AG04449 (cell line): ENCODE results near the gene CNTNAP2.

ENCODE experiments used
- CTCF ChIA-PET: fragments of 350-600 bp; formaldehyde crosslinking; extraction: SDS; loops from one replicate; lab custom pipeline; 2021; ENCODE audit warnings: antibody characterized with exemption; lab: Yijun Ruan, JAX
- POLR2A ChIA-PET: fragments of 400-600, 350-600 bp; formaldehyde crosslinking; extraction: SDS; loops from one replicate; lab custom pipeline; 2020; ENCODE audit warnings: antibody characterized with exemption, inconsistent platforms; lab: Yijun Ruan, JAX
- DNase-seq: peaks from one replicate; pipeline ENCODE4 v3.0.0-alpha.2; 2010; ENCODE audit warnings: low read depth, low spot score
- H3K4me3 ChIP-seq: 2 replicates; pipeline ENCODE4 v1.5.1; 2011; ENCODE audit warnings: low read depth, mild to moderate bottlenecking, control low read depth, low read length
- CTCF ChIP-seq: IDR thresholded peaks from one replicate; pipeline ENCODE4 v1.5.1; 2011; ENCODE audit warnings: mild to moderate bottlenecking, moderate library complexity, low read length, control low read depth, inconsistent platforms; ENCODE audit not compliant: insufficient read depth; ENCODE audit errors: missing control alignments

Gene CNTNAP2

GRCh38 chr7:148436135-148436534 is 2319.5 kb downstream of the CNTNAP2 start:
- DNase-seq, result no peak
- ChIA-PET CTCF (no interaction called here), POLR2A (no interaction called here)
- no peak overlapping the region for H3K4me3 ChIP-seq
- no peak for TF ChIP-seq CTCF

DNA sequence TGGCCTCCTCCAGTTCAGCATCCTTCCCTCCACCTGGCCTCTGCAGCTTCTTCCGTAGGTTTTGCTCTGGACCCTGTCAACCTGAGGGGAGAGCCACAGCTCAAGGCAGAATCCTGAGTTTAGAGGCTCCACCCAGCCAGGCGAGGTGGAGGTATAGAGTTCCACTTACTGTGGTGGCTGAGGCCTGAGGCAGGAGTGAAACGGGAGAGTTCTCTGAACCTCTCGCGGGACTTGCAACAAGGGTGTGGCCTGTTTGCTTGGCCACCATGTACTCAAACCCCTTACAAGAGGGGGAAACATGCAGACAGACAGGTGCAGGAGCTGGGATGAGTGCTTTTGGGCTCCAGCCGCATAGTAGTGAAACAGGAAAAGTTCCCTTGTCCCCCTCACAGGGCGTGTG is 2320.0 kb downstream of the CNTNAP2 start:
- DNase-seq, result no peak
- POLR2A ChIA-PET, result no interaction called here
- no peak for TF ChIP-seq CTCF
- CTCF ChIA-PET, result no interaction called here
- H3K4me3 ChIP-seq, result no peak overlapping the region

DNA sequence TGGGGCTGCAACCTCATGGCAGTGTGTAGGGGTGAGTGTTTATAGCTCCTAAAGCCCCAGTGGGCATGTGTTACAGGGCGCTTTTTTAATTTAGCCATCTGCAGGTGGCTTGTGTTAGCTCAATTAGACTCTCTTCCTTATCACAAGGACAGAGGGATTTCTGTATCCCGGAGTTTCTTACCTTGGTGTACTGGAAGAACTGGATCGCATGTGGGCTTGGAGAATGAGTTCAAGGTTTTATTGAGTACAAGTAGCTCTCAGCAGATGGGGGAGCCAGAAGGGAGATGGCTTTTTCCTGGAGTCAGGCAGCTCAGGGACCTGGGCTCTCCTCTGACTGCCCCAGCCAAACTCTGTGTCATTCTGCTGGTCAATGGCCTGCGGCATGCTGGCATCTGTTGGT is 2320.4 kb downstream of the CNTNAP2 start:
- no peak for TF ChIP-seq CTCF
- ChIA-PET POLR2A (no interaction called here), CTCF (no interaction called here)
- H3K4me3 ChIP-seq, result no peak overlapping the region
- no peak for DNase-seq

GRCh38 chr7:148442141-148442655 is 2325.6 kb downstream of the CNTNAP2 start:
- CTCF ChIA-PET, result no interaction called here
- TF ChIP-seq CTCF, result no peak
- H3K4me3 ChIP-seq, result no peak overlapping the region
- POLR2A ChIA-PET, result no interaction called here
- no peak for DNase-seq

DNA sequence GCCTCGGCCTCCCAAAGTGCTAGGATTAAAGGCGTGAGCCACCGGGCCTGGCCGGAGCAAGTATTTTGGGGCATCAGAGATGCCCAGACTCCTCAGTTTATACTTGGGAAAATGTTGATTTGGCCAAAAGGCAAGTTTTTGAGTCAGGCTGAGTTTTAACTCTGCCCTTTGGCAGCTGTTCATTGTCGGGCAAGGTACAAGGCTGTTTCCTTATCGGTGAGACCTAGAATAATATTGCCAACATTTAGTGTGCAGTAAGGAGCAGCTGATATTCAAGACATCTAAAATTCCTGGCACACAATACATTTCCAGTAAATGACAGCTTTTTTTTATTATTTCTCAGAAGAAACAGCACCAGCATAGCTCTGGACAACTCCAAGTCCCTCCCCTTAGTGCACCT is 2326.3 kb downstream of the CNTNAP2 start:
- CTCF ChIA-PET, result no interaction called here
- no peak for TF ChIP-seq CTCF
- no peak for DNase-seq
- POLR2A ChIA-PET, result no interaction called here
- H3K4me3 ChIP-seq, result no peak overlapping the region

DNA sequence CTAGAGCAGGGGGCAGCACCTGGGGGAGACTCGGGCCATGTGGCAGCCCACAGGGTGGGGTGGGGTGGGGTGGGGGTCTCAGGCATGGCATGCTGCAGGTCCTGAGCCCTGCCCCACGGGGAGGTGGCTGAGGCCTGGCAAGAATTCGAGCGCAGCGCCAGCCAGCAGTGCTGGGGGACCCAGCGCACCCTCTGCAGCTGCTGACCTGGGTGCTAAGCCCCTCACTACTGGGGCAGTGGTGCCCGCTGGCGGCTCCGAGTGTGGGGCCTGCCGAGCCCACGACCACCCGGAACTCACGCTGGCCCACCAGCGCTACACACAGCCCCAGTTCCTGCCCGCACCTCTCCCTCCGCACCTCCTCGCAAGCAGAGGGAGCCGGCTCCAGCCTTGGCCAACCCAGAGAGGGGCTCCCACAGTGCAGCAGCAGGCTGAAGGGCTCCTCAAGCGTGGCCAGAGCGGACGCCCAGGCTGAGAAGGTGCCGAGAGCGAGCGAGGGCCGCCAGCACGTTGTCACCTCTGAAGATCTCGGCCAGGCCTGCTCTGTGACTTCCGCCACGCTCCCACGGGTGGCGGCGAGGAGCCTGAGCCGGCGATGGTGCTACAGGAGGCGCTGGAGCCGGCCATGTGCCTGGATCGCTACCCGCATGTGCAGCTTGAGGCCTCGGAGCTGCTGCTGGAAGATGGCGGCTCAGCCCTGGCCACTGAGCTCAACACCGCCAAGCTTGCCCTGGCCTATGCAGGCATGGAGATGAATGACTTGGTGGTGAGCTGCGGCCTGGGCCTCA is 2328.9 kb downstream of the CNTNAP2 start:
- ChIA-PET POLR2A (no interaction called here), CTCF (no interaction called here)
- no peak for TF ChIP-seq CTCF
- no peak overlapping the region for H3K4me3 ChIP-seq
- no peak for DNase-seq
